ENCODE results near the gene TBC1D3B.

DNA sequence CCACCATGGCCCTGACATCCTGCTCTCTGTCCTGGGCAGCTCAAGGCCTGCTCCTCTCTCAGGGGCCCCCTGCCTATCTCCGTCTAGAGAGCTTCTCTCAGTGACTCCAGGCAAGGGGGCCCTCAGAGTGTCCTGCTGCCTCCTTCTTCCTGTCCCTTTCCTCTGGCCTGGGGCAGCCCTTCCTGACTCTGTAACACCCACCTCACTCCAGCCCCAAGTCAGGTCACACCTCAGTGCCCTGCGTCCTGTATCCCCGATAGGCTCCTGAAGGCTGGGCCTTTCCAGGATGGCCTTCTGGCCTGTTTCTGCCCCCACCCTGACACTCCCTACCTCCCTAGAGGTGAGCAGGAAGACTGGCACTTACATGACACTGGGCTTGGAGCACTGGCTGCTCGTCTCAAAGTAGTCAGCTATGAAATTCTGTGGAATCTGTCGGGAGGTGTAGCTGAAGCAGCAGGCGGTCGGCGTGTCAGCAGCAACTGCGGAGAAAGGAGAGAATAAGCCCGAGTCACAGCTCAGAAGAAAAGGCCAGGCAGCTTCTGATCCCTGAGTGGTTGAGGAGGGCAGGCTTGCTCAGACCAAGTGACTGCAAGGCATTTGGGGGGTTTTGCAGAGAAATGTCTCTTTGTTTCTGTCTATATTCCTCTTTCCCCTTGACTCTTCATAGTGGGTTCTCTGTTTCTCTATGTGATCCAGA is 19.1 kb upstream of the TBC1D3B start:
- TF ChIP-seq POLR2AphosphoS5 (IDR thresholded peaks at IDR 0.05; ENCODE audit: low read depth, low read length) (no peak), SIN3A (IDR thresholded peaks at IDR 0.05; ENCODE audit: borderline replicate concordance, insufficient read depth, low read depth, low read length) (no peak), TCF7L2 (IDR thresholded peaks at IDR 0.05; ENCODE audit: low read depth, low read length) (no peak)
- TF ChIP-seq, protein P1, sequence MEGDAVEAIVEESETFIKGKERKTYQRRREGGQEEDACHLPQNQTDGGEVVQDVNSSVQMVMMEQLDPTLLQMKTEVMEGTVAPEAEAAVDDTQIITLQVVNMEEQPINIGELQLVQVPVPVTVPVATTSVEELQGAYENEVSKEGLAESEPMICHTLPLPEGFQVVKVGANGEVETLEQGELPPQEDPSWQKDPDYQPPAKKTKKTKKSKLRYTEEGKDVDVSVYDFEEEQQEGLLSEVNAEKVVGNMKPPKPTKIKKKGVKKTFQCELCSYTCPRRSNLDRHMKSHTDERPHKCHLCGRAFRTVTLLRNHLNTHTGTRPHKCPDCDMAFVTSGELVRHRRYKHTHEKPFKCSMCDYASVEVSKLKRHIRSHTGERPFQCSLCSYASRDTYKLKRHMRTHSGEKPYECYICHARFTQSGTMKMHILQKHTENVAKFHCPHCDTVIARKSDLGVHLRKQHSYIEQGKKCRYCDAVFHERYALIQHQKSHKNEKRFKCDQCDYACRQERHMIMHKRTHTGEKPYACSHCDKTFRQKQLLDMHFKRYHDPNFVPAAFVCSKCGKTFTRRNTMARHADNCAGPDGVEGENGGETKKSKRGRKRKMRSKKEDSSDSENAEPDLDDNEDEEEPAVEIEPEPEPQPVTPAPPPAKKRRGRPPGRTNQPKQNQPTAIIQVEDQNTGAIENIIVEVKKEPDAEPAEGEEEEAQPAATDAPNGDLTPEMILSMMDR (IDR thresholded peaks at IDR 0.05): no peak
- TF ChIP-seq, protein P2, sequence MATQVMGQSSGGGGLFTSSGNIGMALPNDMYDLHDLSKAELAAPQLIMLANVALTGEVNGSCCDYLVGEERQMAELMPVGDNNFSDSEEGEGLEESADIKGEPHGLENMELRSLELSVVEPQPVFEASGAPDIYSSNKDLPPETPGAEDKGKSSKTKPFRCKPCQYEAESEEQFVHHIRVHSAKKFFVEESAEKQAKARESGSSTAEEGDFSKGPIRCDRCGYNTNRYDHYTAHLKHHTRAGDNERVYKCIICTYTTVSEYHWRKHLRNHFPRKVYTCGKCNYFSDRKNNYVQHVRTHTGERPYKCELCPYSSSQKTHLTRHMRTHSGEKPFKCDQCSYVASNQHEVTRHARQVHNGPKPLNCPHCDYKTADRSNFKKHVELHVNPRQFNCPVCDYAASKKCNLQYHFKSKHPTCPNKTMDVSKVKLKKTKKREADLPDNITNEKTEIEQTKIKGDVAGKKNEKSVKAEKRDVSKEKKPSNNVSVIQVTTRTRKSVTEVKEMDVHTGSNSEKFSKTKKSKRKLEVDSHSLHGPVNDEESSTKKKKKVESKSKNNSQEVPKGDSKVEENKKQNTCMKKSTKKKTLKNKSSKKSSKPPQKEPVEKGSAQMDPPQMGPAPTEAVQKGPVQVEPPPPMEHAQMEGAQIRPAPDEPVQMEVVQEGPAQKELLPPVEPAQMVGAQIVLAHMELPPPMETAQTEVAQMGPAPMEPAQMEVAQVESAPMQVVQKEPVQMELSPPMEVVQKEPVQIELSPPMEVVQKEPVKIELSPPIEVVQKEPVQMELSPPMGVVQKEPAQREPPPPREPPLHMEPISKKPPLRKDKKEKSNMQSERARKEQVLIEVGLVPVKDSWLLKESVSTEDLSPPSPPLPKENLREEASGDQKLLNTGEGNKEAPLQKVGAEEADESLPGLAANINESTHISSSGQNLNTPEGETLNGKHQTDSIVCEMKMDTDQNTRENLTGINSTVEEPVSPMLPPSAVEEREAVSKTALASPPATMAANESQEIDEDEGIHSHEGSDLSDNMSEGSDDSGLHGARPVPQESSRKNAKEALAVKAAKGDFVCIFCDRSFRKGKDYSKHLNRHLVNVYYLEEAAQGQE (IDR thresholded peaks at IDR 0.05; ENCODE audit: insufficient read depth in 1 of 2, low read depth in 2 of 2, low read length in 1 of 2): no peak

All from Panc1 (cell line).